ENCODE data around the gene SLC12A7.

DNA sequence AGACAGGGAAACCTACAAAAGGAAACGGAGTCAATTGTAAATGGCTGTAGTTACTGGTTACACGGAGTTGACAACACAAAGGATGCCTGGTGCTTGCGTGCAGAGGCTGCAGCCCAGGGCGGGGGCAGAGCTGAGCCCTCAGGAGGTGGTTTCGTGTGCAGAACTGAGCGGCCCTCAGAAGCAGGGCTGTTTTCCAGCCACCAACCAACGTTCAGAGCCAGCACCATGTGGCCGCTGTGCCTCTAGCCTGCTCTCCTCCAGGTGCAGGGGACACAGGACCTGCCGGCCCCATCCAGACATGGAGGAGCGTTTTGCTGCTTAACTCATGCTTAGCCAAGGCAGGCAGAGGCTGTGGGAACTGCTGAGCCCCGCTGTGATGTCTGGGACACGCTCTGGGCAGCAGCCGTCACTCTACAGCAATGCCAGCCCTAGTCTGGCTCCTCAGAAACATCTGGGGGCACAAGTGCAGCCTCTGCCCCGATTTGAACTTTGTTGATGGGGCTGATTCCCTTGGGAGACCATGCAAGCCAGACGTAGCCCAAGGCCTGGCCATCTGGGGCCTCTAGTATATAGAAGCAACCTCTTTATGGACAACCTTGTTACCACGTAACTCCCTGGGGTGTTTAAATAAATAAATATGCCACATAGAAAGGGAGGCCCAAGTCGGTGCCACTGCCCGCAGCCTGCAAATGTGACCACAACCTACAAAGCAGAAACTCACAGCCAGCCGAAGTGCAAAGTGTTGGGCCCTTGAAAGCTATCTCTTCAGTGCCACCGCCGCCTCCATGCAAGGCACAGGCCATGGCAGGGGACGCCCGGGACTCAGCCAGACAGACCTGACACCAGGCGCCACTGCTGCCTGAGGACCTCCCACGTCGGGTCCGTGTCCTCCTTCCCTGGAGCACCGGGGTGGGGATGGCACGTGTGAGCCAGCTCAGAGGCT lies 61.2 kb downstream of the SLC12A7 start:
- TF ChIP-seq TAF1 (IDR thresholded peaks at IDR 0.05; ENCODE audit: borderline replicate concordance, insufficient read depth, low read length) (no peak), POLR2AphosphoS5 (IDR thresholded peaks at IDR 0.05; ENCODE audit: low read depth, low read length) (no peak)

All from PFSK-1 (cell line).